ENCODE measurements around the gene KRTAP2-3. TPM values are rescaled to one million over a fixed set of nuclear protein-coding genes. Genes with fewer than 3 reads are reported as not detected.

Gene KRTAP2-3
- total RNA-seq, 1 experiment from 2014 or later, result 6.3 TPM

DNA sequence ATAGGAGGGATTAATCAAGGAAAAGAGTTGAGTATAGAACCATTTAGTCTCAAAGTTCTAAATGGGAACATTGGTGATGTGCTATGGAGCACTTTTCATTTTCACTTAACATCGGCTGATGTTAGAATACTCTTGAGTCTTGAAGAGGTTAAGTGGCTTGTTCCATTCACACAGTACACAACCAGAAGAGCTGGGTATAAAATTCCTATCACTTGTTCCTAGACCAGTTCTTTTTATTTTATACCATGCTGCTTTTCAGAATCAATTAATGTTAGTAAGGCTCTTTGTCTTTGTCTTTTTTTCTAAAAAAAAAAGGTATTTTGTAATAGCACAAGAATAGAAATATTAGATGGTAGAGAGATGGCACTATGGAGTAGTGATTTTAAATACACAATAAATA is 17.0 kb downstream of the KRTAP2-3 start:
- no TSS peak for BruUV-seq (replicated peaks)
- intact Hi-C loops (cut with micrococcal nuclease), result no loop called here
- Histone ChIP-seq H3K27me3 (ENCODE audit: insufficient read depth, low read length) (no peaks in the 10 kb centered on the region), H3K36me3 (ENCODE audit: control insufficient read depth in 1 of 2, insufficient read depth in 2 of 2, low read length in 2 of 2) (peaks cover 0 to 11% of the 10 kb centered on the region in 2 experiments; a peak in 1 of 4 replicates), H3K4me2 (ENCODE audit: low read length) (no peak overlapping the region), H3K9me3 (ENCODE audit: control insufficient read depth in 1 of 2, insufficient read depth in 1 of 2, low read depth in 1 of 2, low read length in 2 of 2) (peaks cover 0 to 7% of the 10 kb centered on the region in 2 experiments; a peak in 1 of 4 replicates), H3K27ac (ENCODE audit: low read depth, low read length) (no peak overlapping the region), H3K9me2 (ENCODE audit: insufficient read depth) (no peaks in the 10 kb centered on the region), H3K9ac (ENCODE audit: low read length) (no peak overlapping the region), H3K79me2 (ENCODE audit: insufficient read depth, low read length) (no peaks in the 10 kb centered on the region), H3K4me1 (ENCODE audit: control insufficient read depth in 1 of 2, insufficient read depth in 2 of 2, low read length in 2 of 2) (peaks cover 15 to 16% of the 10 kb centered on the region in 2 experiments; a peak in 2 of 4 replicates), H2AFZ (ENCODE audit: low read depth, low read length, poor library complexity, severe bottlenecking) (no peak overlapping the region), H4K20me1 (ENCODE audit: insufficient read depth) (no peaks in the 10 kb centered on the region), H3K4me3 (replicated peaks in 1 of 2; ENCODE audit: low read depth in 1 of 2, low read length in 2 of 2) (no peak overlapping the region)
- ATAC-seq (no peak), DNase-seq (ENCODE audit: low read depth, low spot score) (no peak)
- ChIA-PET RAD21 (ENCODE audit: low non-redundant PET in 1 of 2, low total read pairs in 2 of 2, uncharacterized antibody in 2 of 2, unreplicated experiment in 2 of 2) (no interaction called here), CTCF (no interaction called here), POLR2A (no interaction called here)
- TF ChIP-seq ZFX (IDR thresholded peaks at IDR 0.05) (no peak), CBX3 (IDR thresholded peaks at IDR 0.05; ENCODE audit: low read depth) (no peak), ZNF274 (IDR thresholded peaks at IDR 0.05; ENCODE audit: low read depth, low read length) (no peak), SIN3A (IDR thresholded peaks at IDR 0.05; ENCODE audit: low read depth) (no peak), TCF7L2 (IDR thresholded peaks at IDR 0.05; ENCODE audit: borderline replicate concordance, extremely low read depth, insufficient read depth, insufficient read length) (no peak), RAD21 (IDR thresholded peaks at IDR 0.05; ENCODE audit: low read depth) (no peak)
- TF ChIP-seq, protein P1, sequence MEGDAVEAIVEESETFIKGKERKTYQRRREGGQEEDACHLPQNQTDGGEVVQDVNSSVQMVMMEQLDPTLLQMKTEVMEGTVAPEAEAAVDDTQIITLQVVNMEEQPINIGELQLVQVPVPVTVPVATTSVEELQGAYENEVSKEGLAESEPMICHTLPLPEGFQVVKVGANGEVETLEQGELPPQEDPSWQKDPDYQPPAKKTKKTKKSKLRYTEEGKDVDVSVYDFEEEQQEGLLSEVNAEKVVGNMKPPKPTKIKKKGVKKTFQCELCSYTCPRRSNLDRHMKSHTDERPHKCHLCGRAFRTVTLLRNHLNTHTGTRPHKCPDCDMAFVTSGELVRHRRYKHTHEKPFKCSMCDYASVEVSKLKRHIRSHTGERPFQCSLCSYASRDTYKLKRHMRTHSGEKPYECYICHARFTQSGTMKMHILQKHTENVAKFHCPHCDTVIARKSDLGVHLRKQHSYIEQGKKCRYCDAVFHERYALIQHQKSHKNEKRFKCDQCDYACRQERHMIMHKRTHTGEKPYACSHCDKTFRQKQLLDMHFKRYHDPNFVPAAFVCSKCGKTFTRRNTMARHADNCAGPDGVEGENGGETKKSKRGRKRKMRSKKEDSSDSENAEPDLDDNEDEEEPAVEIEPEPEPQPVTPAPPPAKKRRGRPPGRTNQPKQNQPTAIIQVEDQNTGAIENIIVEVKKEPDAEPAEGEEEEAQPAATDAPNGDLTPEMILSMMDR (IDR thresholded peaks at IDR 0.05 in 2 of 3, conservative IDR thresholded peaks at IDR 0.05 in 1 of 3; ENCODE audit: borderline replicate concordance in 1 of 3, insufficient read depth in 1 of 3, low read depth in 2 of 3, low read length in 2 of 3), result no peak
- TF ChIP-seq, protein P2, sequence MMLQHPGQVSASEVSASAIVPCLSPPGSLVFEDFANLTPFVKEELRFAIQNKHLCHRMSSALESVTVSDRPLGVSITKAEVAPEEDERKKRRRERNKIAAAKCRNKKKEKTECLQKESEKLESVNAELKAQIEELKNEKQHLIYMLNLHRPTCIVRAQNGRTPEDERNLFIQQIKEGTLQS (IDR thresholded peaks at IDR 0.05), result no peak
- TF ChIP-seq, protein P3, sequence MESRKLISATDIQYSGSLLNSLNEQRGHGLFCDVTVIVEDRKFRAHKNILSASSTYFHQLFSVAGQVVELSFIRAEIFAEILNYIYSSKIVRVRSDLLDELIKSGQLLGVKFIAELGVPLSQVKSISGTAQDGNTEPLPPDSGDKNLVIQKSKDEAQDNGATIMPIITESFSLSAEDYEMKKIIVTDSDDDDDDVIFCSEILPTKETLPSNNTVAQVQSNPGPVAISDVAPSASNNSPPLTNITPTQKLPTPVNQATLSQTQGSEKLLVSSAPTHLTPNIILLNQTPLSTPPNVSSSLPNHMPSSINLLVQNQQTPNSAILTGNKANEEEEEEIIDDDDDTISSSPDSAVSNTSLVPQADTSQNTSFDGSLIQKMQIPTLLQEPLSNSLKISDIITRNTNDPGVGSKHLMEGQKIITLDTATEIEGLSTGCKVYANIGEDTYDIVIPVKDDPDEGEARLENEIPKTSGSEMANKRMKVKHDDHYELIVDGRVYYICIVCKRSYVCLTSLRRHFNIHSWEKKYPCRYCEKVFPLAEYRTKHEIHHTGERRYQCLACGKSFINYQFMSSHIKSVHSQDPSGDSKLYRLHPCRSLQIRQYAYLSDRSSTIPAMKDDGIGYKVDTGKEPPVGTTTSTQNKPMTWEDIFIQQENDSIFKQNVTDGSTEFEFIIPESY (IDR thresholded peaks at IDR 0.05; ENCODE audit: extremely low read depth, insufficient replicate concordance, low read length), result no peak

Data from HCT116 (cell line).